Stimulated activated CD4-positive, alpha-beta T cell treated with anti-CD3 and anti-CD28 coated beads, Interleukin-4, amount 100 ng/mL, for 1 hour (primary cell): ENCODE results near the gene PPP2R5C.
"Not testable (repeated sequence)": the region's sequence is repeated elsewhere in the genome, so short reads cannot be mapped to it uniquely, and the experiment has no call there.

Experiments
- DNase-seq: peaks from one replicate; pipeline ENCODE4 v3.0.0-alpha.2; 2020

The PPP2R5C gene

DNA sequence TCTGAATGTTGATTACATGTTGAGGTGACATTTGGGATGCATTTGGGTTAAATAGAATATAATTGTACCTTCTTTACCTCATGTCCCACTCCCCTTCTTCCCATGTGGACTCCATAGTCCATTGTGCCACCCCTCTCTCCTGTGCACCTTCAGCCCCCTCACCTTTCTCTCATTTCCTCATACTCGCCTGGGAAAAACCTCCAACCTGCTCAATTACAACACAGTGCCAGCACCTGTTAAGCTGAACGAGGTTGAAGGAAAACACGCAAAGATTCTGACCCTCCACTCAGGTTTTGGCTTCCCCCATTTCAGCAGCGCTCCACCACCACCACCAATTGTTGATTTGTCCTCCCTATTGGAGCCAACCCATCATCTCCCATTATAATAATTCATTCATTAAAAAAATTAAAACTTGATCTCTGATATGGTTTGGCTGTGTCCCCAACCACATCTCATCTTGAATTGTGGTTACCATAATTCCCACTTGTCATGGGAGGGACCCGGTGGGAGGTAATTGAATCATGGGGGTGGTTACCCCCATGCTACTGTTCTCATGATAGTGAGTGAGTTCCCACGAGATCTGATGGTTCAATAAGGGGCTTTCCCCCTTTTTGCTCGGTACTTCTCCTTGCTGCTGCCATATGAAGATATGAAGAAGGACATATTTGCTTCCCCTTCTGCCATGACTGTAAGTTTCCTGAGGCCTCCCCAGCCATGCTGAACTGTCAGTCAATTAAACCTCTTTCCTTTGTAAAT is 33.7 kb upstream of the PPP2R5C start:
- DNase-seq, result no peak

DNA sequence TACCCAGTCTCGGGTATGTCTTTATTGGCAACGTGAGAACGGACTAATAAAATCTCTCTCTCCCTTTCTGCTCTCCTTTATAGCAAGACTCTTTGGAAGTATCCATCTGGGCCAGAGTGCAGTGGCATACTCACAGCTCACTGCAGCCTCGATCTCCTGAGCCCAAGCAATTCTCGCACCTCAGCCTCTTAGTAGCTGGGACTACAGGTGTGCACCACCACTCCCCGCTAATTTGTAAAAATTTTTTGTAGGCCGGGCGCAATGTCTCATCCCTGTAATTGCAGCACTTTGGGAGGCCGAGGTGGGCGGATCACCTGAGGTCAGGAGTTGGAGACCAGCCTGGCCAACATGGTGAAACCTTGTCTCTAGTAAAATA is 33.2 kb upstream of the PPP2R5C start:
- DNase-seq, result no peak

DNA sequence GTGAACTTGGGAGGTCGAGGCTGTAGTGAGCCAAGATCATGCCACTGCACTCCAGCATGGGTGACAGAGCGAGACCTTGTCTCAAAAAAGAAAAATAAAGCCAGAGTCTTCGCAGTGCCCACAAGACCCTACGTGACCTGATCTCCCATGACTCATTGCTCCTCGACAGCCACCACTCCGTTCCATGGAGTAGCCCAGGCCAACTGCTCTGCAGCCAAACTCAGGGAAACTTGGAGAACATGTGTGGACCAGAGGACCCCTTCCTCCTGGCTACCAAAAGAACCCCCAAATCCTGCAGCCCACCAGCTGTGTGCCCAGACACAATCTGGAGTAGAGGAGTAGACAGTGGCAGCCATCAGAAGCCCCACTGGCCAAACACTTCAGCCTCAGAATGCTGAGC is 32.1 kb upstream of the PPP2R5C start:
- DNase-seq, result no peak

DNA sequence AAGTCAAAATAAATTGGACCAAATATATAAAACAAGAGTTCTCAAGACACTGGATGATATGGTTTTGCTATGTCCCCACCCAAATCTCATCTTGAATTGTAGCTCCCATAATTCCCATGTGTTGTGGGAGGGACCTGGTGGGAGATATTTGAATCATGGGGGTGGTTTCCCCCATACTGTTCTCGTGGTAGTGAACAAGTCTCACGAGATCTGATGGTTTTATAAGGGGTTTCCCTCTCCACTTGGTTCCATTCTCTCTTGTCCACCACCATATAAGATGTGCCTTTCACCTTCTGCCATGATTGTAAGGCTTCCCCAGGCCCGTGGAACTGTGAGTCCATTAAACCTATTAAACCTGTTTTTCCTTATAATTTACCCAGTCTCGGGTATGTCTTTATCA is 31.4 kb upstream of the PPP2R5C start:
- DNase-seq, result not testable (repeated sequence)

DNA sequence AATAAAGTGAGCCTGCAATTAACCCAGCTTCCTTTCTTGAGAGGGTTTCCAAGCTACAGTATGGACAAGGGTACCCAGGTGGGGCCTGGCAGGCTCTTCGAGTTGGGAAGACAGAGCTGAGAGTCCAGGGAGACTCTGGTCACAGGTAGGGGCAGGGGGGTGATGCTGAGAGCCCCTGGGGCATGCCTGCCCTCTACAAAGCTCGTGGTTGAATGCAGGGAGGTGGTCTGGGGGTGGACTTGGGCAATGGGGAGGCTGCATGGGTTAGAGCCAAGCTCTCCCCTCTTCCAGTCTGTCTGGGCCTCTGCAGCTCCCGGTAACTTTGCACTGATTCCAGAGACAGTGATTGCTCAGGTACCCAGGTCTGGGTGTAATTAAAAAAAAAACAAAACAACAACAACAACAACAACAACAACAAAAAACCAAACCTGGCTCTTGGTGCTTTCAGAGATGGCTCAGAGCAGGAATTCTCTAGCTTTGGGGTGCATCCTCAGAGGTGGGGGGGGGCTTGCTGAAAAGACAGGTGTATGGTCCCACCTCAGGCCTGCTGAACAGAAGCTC is 30.8 kb upstream of the PPP2R5C start:
- no peak for DNase-seq

DNA sequence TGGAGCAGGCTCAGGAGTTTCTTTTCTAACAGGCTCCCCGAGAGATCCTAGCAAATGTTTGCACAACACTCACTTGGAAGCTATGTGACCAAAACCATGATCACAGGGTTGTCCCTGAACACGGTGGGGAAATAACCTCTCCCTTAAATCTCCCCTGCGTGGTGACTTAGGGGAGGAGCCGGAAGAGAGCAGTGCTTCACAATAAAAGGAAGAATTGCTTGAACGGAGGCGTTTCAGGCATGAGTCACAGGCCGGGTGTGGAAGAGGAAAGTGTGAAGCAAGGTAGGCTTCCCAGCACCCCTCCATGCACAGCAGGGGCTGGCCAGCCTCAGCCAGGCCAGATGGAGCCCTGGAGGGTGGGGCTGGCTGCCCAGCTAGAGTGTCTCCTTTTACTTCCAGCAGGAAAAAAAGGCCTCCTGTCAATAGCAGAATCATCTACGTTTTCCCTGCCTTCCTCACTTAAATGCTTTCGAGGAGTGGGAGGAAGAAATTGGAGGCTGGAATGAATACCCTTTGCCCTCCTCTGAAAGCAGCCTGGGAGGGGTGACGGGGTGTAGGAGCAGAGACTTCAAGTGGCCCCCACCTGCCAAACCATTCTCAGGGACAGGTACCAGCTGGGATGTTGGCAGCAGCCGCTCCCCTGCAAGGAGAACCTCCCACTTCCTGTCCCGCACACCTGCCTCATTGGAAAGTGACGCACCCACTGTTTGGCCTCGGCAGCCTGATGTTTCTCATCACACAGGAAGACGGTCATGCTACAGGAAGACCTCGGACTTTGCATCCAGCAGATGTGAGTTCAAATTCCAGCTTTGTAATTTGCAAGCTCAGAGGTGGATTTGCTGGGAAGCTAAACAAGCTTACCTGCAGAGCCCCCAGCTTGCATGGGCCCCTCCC is 30.1 kb upstream of the PPP2R5C start:
- peak; percentile 83 for DNase-seq

DNA sequence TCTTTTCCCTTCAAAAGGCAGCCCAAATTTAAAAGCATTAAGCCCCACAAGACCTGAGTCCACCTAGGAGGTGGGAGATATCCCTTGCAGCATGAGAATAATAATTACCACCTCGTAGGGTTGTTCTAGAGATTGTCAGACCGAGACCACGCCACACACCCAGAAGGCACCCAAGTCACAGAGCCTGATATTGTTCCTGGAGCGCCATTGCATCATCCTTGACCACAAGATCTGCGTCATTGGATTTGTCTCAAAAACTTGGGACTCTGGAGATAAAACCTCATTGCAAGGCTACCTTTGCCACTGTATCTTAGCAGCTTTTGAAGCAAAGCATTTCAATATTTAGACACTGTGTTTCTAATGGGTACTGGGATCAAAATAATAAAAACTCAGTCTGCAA is 29.4 kb upstream of the PPP2R5C start:
- no peak for DNase-seq

DNA sequence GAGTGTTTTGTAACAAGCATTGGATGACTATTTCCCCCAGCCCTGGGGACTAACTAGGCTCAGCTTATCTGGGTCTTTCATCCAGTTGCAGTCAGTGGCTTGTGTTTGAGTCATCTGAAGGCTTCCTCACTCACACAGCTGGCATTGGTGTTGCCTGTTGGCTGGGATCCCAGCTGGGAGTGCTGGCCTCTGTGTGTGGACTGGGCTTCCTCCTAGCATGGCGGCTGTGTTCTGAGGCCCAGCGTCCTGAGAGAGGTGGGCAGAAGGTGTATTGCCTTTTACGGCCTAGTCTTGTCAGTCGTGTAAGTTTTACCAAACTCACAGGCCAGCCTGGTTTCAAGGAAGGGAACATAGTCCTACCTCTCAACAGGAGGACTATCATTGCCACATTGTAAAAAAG is 28.3 kb upstream of the PPP2R5C start:
- no peak for DNase-seq

DNA sequence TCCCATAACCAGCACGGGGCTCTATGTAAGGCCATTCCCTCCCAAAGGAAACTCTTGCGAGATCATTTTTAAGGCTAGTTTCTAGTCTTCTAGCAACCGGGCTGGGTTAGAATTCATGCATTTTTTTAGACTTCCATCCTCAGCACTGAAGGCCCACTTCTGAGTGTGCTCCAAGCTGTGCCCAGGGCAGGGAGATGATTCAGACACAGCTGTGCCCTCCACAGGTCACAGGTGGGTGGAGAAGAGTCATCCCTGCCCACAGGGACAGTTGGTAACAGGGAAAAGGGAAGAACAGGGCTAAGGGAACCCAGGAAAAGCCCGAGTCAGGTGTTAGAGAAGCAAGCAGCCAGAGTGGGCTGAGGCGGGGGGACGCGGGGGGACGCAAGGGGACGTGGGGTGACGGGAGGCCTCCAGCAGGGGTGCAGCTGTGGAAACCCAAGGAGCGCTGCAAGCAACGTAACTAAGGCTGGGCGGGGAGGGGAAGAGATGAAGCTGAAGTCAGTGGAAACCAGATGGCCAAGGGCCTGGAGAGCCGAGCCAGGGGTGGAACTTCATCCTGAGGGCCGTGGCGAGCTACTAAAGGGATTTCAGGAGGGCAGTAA is 27.2 kb upstream of the PPP2R5C start:
- no peak for DNase-seq

DNA sequence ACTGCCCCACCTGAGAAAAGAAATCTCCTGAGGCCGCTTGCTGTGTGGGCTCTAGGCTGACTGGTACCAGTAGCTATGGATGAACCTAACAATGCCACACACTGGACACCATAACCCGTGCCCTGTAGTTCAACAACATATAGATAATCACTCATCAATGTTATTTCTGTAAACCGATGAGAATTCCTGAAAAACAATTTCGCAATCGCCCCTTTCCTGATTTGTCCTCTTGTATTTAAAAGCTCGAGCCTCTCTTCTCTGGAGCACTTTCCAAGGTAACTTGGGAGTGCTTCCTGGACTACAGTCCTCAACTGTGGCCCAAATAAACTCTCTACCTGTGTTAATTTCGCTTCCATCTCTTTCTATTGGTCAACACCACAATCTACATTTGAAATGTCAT is 26.1 kb upstream of the PPP2R5C start:
- DNase-seq, result no peak

DNA sequence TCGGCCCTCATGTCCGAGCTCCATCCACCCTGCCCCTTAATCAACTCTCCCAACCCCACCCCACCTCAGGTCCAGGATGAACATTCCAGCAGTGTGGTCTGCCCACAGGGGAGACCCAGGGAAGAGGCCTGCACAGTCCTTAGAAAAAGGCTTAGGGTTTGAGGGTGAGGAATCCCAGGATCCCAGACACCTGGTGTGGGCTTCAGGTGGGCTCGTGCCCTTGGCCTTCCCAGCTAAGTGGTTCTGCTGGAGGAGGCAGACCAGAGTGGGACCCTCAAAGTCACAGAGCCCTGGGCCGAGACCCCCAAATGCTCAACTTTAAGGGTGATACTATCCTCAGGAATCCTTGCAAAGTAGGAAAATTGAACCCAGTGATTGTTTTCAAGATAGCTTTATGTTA is 25.4 kb upstream of the PPP2R5C start:
- DNase-seq, result no peak

DNA sequence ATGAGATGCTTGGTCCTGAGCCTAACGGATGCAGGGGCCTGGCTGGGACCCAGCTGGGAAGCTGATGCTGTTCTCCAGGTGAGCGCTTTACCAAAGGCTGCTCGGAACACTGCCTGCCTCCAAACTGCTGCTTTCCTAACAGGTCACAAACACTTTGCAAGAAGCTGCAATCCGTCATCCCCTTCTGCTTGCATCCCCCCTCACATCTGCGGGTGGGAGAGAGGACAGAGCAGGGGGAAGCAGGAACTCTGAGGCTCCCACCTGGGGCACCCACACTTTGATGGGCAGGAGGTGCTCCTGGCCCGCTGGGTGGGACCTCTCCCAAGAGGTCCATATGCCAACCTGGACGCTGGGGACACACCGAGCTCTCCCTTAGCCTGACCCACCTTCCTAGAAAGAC is 24.9 kb upstream of the PPP2R5C start:
- DNase-seq, result no peak

DNA sequence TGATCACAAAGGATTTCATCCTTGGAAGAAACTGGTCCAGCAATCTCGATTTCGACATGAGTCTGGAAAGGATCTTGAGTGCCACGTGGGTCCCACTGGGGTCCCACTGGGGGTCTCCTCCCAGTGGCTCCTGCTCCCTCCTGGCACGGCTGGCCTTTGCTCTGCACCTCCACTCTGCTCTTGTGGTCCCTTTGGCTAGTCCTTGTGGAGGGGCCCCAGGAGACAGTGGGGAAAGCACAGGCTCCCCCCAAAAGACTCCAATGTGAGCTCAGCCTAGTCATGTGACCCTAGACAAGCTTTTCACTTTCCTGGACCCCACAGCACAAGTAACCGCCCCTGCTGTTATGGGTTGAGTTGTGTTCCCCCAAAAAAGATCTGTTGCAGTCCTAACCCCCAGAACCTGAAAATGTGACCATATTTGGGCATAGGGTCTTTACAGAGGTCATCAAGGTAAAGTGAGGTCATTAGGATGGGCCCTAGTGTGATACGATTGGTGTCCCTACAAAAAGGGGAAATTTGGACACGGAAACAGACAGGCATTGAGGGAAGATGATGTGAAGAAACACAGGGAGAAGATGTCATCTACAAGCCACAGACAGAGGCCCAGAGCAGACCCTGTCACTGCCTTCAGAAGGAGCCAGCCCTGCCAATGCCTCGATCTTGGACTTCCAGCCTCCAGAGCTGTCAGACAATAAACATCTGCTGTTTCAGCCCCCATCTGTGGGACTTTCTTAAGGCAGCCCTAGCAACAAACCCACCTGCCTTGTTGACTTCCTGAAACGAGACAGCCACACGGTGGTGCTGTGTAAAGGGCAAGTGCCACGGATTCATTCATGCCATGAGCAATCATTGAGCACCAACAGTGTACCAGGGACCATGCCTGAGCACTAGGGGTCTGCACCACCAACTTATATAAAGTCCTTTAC is 23.8 kb upstream of the PPP2R5C start:
- DNase-seq, result peak; percentile 30

DNA sequence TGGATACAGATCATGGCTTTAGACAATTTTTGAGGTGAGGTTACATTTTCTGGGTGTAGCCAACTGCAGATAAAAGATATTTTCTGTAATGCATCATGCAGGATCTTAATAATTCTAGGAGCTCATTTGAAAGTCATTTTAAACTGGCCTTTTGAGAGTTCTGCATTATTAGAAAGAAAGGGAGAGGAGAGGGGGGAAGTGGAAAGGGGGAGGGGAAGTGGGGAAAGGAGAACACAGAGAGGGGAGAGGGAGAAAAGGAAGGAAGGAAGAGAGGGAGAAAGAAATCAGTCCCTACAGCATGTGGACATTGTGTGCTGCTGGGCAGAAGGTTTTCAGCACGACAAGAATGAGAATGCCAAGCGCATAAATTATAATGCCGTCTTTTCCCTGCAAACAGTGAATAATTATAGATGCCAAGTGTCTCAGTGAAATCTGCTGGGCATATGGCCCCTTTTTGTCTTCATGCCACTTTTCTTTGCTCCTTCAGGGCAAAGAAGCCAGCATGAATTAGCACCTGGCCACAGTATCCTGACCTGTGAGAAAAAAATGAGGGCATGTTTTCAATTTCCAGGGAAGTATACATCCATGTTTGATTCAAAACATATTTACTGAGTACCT is 22.7 kb upstream of the PPP2R5C start:
- DNase-seq, result no peak

DNA sequence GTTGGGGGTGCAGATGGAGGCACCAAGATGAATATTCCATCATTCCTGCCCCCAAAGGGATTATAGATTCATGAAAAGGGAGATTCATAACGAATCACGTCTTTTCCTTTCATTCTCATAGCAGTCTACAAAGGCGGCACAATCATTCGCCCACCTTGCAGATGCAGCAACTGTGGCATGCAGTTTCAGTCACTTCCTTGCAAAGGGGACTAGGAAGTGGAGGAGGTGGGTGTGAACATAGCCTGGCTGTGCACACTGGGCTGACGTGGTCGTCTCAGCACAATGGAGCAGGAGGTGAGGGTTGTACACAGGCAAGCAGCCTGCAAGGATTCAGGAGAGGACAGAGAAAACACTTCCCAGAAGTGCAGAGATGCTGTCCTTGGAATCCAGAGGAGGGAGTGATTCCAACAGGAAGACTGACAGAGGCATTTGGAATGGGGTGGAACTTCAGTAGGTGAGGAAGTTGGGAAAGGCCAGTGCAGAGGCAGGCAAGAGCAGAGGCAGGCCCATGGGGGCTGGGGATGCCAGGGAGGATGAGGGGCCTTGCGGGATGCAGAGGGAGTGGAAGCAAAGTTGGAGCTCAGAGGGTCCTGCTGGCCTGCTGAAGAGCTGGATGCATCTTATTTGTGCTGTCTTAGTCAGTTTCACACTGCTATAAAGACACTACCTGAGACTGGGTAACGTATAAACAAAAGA is 21.9 kb upstream of the PPP2R5C start:
- DNase-seq, result no peak

DNA sequence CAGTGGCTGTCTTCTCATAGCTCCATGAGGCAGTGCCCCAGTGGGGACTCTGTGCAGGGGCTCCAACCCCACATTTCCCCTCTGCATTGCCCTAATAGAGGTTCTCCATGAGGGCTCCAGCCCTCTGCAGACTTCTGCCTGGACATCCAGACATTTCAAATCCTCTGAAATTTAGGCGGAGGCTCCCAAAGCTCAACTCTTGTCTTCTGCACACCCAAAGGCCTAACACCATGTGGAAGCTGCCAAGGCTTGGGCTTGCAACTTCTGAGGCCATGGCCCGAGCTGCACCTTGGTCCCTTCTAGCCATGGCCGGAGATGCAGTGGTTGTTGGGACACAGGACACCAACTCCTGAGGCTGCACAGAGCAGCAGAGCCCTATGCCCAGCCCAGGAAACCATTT is 20.5 kb upstream of the PPP2R5C start:
- DNase-seq, result no peak

DNA sequence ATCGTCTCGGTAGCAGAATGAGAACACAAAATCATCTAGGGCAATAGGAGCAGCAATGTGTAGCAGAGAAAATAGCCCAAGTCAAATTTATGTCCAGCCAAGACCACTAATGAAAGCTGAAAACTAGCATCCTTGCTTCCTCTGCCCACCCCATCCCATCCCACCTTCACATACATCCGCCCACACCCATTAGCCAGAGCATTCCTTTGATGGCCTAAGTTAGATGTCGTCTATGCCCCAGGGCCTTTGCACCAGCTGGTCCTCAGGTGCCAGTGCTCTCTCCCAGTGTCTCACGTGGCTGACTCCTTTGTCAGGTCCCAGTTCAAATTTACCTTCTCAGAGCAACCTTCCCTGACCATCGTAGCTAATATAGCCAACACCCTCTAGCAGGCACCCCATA is 17.8 kb upstream of the PPP2R5C start:
- no peak for DNase-seq

DNA sequence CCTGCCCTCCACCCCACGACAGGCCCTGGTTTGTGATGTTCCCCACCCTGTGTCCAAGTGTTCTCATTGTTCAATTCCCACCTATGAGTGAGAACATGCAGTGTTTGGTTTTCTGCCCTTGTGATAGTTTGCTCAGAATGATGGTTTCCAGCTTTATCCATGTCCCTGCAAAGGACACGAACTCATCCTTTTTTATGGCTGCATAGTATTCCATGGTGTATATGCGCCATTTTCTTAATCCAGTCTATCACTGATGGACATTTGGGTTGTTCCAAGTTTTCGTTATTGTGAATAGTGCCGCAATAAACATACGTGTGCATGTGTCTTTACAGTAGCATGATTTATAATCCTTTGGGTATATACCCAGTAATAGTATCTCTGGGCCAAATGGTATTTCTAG is 17.1 kb upstream of the PPP2R5C start:
- DNase-seq, result not testable (repeated sequence)

DNA sequence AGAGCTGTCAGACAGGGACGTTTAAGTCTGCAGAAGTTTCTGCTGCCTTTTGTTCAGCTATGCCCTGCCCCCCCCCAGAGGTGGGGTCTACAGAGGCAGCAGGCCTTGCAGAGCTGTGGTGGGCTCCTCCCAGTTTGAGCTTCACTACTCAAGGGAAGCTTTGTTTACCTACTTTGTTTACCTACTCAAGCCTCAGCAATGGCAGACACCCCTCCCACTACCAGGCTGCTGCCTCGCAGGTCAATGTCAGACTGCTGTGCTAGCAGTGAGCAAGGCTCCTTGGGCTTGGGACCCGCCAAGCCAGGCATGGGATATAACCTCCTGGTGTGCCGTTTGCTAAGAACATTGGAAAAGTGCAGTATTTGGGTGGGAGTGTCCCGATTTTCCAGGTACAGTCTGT is 11.8 kb upstream of the PPP2R5C start:
- DNase-seq, result not testable (repeated sequence)

DNA sequence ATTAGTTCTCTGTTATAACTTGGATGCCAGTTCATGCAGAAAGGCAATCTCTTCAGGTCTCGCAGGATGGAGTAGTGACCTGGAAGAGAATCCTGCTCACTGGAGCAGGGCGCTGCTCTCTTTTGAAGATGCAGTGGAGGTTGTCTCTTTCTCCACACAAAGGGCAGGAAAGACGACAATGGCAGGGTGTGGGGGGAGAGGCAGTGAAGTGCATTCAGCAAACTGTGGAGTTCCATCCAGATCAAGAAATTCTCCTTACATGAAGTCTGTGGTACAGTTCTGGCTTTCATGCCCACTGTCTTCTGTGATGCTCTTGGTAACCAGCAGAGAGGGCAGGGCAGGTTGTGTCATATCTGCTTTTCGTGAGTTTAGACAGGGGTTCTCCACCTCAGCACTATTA is 6.6 kb upstream of the PPP2R5C start:
- DNase-seq, result no peak

DNA sequence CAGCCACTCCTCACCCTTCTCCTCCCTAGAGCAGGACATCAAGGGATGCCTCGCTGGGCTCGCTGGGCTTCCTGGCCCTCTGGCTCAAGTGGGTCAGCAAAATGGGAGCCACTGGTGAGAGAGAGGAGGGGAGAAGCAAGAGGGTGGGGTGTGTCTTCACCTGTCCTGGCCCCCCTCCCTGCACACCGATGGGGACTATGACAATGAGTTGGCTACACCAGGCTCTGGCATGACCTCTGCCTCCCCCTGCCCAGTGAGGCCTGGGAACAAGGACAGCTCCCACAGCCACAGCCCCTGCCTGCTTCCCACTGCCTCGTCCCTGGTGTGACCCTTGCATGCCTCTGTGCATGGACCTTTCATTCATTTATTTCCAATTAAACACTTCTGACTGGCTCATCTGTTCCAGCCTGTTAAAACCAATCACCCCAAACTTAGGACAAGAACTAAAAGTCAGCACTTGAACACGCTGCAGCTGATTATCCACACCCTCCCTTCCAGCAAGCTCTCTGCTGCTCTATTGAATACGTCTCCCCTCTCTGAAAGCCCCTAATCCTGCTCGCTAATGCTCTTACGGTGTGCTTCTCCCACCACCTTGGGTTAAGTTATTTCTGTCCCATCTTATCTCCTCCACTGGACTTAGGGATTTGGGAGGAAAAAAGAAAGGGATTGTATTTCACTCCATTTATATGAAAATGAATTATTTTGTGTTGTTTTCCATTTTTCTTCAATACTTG is 5.8 kb upstream of the PPP2R5C start:
- no peak for DNase-seq
